ENCODE measurements around the gene FAAP100. TPM values are rescaled to one million over a fixed set of nuclear protein-coding genes. Genes with fewer than 3 reads are reported as not detected.

Gene FAAP100
- total RNA-seq, 1 donor from 2014 or later: 41.4 TPM

- Histone ChIP-seq H3K4me3 (ENCODE audit: low read depth, low read length) (no peak overlapping the region), H3K27me3 (ENCODE audit: control insufficient read depth, insufficient read depth, low read length) (peaks cover 44% of the 10 kb centered on the region), H3K36me3 (ENCODE audit: control insufficient read depth, insufficient read depth, low read length) (no peaks in the 10 kb centered on the region)
- TF ChIP-seq, protein P1, sequence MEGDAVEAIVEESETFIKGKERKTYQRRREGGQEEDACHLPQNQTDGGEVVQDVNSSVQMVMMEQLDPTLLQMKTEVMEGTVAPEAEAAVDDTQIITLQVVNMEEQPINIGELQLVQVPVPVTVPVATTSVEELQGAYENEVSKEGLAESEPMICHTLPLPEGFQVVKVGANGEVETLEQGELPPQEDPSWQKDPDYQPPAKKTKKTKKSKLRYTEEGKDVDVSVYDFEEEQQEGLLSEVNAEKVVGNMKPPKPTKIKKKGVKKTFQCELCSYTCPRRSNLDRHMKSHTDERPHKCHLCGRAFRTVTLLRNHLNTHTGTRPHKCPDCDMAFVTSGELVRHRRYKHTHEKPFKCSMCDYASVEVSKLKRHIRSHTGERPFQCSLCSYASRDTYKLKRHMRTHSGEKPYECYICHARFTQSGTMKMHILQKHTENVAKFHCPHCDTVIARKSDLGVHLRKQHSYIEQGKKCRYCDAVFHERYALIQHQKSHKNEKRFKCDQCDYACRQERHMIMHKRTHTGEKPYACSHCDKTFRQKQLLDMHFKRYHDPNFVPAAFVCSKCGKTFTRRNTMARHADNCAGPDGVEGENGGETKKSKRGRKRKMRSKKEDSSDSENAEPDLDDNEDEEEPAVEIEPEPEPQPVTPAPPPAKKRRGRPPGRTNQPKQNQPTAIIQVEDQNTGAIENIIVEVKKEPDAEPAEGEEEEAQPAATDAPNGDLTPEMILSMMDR (IDR thresholded peaks at IDR 0.05; ENCODE audit: insufficient read depth, low read length, poor library complexity, severe bottlenecking): no peak
- DNase-seq (ENCODE audit: low read depth): no peak
Observed at GRCh38 chr17:81528651-81529436, 23.3 kb downstream of the FAAP100 start.

GRCh38 chr17:81528384-81528650 is 23.8 kb downstream of the FAAP100 start:
- no peak overlapping the region for H3K4me3 ChIP-seq (ENCODE audit: low read depth, low read length)
- no peak for DNase-seq (ENCODE audit: low read depth)
- H3K27me3 ChIP-seq (ENCODE audit: control insufficient read depth, insufficient read depth, low read length): peaks cover 42% of the 10 kb centered on the region
- TF ChIP-seq, protein P1 (IDR thresholded peaks at IDR 0.05; ENCODE audit: insufficient read depth, low read length, poor library complexity, severe bottlenecking): no peak
- no peaks in the 10 kb centered on the region for H3K36me3 ChIP-seq (ENCODE audit: control insufficient read depth, insufficient read depth, low read length)

DNA sequence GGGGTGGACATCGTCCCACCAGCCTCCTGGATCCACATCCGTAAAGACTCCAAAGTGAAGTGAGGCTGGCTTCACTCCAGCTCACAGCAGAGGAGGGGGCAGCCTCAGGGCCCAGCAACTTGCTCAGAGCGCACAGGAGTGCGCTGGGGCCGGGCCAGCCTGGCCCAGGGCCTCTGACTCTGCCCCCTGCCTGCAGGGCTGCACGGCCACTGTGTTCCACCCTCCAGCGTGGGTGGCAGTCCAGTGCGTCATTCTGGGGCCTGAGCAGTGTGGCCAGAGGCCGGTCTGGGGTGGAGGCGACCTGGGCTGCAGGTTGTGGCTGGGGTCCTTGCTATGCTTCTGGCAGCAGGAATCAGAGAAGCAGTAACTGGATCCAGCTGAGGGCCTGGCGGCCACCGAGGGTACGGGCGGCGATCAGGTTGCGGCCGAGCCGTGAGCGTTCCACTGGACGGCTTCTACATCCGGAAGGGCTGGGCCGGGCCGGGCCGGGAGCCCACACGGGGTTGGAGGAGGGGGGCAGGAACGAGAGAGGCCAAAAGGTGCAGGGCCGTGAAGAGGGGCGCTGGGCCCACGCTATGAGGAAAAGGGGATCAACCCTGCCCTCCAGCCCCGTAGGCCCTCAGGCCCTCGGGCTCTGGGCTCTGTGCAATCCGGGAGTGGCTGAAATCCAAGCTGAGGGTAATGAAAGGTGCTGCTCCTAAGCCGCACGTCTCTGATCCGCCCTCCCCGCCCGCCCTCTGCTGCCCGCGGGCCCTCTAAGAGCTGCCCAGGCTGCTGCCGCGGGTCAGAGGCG is 24.4 kb downstream of the FAAP100 start, which contains the start of gene FSCN2:
FSCN2 (plus strand) TSS at position 787 of the 793 bp plus-strand sequence. CDS start 155 bp downstream, outside the sequence.
- Histone ChIP-seq H3K4me3 (ENCODE audit: low read depth, low read length) (no peak within 1 kb of the TSS), H3K36me3 (ENCODE audit: control insufficient read depth, insufficient read depth, low read length) (no peaks in the 10 kb centered on the region), H3K27me3 (ENCODE audit: control insufficient read depth, insufficient read depth, low read length) (peaks cover 37% of the 10 kb centered on the region)
- TF ChIP-seq, protein P1 (IDR thresholded peaks at IDR 0.05; ENCODE audit: insufficient read depth, low read length, poor library complexity, severe bottlenecking): peak; percentile 20
- no peak for DNase-seq (ENCODE audit: low read depth)

DNA sequence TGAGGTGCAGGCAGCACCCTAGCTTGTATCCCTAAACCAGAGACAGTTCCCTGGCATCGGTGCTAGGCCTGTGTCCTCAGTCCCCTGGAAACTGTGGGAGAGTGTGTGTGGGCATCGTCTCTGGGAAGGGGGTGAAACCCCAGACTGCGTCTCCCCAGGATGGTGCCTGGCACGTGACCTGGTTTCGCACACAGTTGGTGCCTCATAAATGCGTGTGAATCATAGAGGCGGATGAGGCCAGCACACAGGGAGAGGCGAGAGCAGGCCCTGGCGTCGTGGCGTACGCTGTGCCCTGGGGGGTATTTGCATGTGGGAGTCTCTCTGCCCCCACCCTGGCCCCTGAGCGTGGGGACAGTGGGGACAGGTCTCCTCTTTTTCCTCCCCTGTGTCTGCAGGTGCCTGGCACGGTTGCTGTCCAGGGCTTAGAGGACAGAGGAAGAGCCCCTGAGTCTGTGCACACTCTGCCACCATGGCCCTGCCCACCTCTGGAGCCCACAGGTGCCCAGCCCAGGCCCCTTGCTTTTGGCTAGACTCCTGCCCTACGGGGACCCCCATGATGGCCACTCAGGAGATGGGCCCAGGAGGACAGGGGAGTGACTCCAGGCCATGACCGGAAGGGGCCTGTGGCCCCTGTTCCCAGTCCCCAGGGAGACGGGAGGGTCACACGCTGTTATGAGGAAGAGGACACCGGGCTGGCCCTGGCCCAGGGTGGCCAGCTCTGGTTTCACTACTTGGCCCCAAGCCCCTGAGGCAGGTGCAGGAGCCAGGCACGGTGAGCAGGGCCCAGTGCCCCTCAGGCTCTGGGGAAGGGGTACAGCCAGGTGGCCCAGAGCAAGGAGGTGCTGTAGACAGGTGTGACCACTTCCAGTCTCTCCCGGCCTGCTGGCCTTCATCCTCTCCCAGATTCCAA is 25.2 kb downstream of the FAAP100 start:
- Histone ChIP-seq H3K4me3 (ENCODE audit: low read depth, low read length) (no peak overlapping the region), H3K27me3 (ENCODE audit: control insufficient read depth, insufficient read depth, low read length) (peaks cover 37% of the 10 kb centered on the region), H3K36me3 (ENCODE audit: control insufficient read depth, insufficient read depth, low read length) (no peaks in the 10 kb centered on the region)
- TF ChIP-seq, protein P1 (IDR thresholded peaks at IDR 0.05; ENCODE audit: insufficient read depth, low read length, poor library complexity, severe bottlenecking): no peak
- DNase-seq (ENCODE audit: low read depth): no peak

- no peak for DNase-seq (ENCODE audit: low read depth)
- Histone ChIP-seq H3K36me3 (ENCODE audit: control insufficient read depth, insufficient read depth, low read length) (no peaks in the 10 kb centered on the region), H3K4me3 (ENCODE audit: low read depth, low read length) (no peak overlapping the region), H3K27me3 (ENCODE audit: control insufficient read depth, insufficient read depth, low read length) (peaks cover 34% of the 10 kb centered on the region)
- TF ChIP-seq, protein P1 (IDR thresholded peaks at IDR 0.05; ENCODE audit: insufficient read depth, low read length, poor library complexity, severe bottlenecking): no peak
Observed at GRCh38 chr17:81524865-81525159, 27.3 kb downstream of the FAAP100 start.

All from kidney epithelial cell (primary cell).